Mesodermal cell (in vitro differentiated cells): Measurements from ENCODE around the gene TBL2. TPM values are rescaled to one million over a fixed set of nuclear protein-coding genes. Genes with fewer than 3 reads are reported as not detected.
"Not testable (repeated sequence)": the region's sequence is repeated elsewhere in the genome, so short reads cannot be mapped to it uniquely, and the experiment has no call there.

ENCODE experiments used
- H3K27ac ChIP-seq: 2 replicates; pipeline ENCODE4 v1.7.0; 2013; ENCODE audit warnings: mild to moderate bottlenecking, low read depth, low read length, moderate library complexity; ENCODE audit not compliant: severe bottlenecking
- H3K36me3 ChIP-seq: 2 replicates; pipeline ENCODE4 v1.7.1; 2013; ENCODE audit warnings: mild to moderate bottlenecking, low read length, moderate library complexity; ENCODE audit not compliant: control insufficient read depth, insufficient read depth
- H3K4me1 ChIP-seq: one replicate; pipeline ENCODE4 v1.7.1; 2013; ENCODE audit warnings: mild to moderate bottlenecking, low read length; ENCODE audit not compliant: insufficient read depth, control insufficient read depth, poor library complexity, severe bottlenecking
- H3K4me3 ChIP-seq: 2 replicates; pipeline ENCODE4 v1.7.0; 2013; ENCODE audit warnings: low read length, control low read depth, mild to moderate bottlenecking; ENCODE audit not compliant: insufficient read depth, poor library complexity, severe bottlenecking; ENCODE audit errors: extremely low read depth
- H3K9me3 ChIP-seq: 2 replicates; pipeline ENCODE4 v1.7.1; 2013; ENCODE audit warnings: mild to moderate bottlenecking, low read length, moderate library complexity; ENCODE audit not compliant: control insufficient read depth
- WGBS, 2 experiments: methylation state at CpG; one replicate each; pipeline ENCODE4 v1.1.5; 2013; ENCODE audit warnings: missing lambda C conversion rate in 2 of 2; ENCODE audit not compliant: insufficient coverage in 2 of 2; 5-methylcytosine and 5-hydroxymethylcytosine counted together
- polyA plus RNA-seq, 2 experiments: library from polyadenylated mRNA; stranded (reverse); fragments of 50-300 nt; gene quantifications; one replicate each; pipeline ENCODE4 v1.2.3, GENCODE V29; 2013

Gene TBL2, protein sequence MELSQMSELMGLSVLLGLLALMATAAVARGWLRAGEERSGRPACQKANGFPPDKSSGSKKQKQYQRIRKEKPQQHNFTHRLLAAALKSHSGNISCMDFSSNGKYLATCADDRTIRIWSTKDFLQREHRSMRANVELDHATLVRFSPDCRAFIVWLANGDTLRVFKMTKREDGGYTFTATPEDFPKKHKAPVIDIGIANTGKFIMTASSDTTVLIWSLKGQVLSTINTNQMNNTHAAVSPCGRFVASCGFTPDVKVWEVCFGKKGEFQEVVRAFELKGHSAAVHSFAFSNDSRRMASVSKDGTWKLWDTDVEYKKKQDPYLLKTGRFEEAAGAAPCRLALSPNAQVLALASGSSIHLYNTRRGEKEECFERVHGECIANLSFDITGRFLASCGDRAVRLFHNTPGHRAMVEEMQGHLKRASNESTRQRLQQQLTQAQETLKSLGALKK
- polyA plus RNA-seq (2013, experiment 1 of 2): 48.8 TPM
- 47.6 TPM for polyA plus RNA-seq (2013, experiment 2 of 2)

- Histone ChIP-seq H3K36me3 (peaks cover 32% of the 10 kb centered on the region), H3K27ac (peak within 1 kb of the TSS; percentile 86), H3K4me1 (peaks cover 22% of the 10 kb centered on the region), H3K4me3 (peak within 1 kb of the TSS; percentile 82), H3K9me3 (no peaks in the 10 kb centered on the region)
- 0 to 1% methylated on average over 42 of the region's 75 CpGs for WGBS, 2 experiments
Observed at GRCh38 chr7:73578342-73579128, at the start of gene TBL2. TSS of gene TBL2 (minus strand) at chr7:73578579. CDS start at chr7:73578549, 30 bp downstream.

GRCh38 chr7:73626814-73627213 is 48.4 kb upstream of the TBL2 start:
- 20 to 51% methylated on average over 1 to 3 of the region's 3 CpGs for WGBS, 2 experiments
- no peaks in the 10 kb centered on the region for H3K36me3 ChIP-seq
- H3K4me3 ChIP-seq: no peak overlapping the region
- H3K4me1 ChIP-seq: peaks cover 10% of the 10 kb centered on the region
- H3K27ac ChIP-seq: no peak overlapping the region
- no peaks in the 10 kb centered on the region for H3K9me3 ChIP-seq

- Histone ChIP-seq H3K27ac (no peak overlapping the region), H3K4me3 (no peak overlapping the region), H3K9me3 (no peaks in the 10 kb centered on the region), H3K4me1 (peaks cover 10% of the 10 kb centered on the region), H3K36me3 (no peaks in the 10 kb centered on the region)
- 92 to 98% methylated on average over 5 of the region's 11 CpGs for WGBS, 2 experiments
Observed at GRCh38 chr7:73625276-73625675, 46.9 kb upstream of the TBL2 start.

- H3K4me3 ChIP-seq: peak overlapping the region; percentile 43
- H3K36me3 ChIP-seq: no peaks in the 10 kb centered on the region
- no peaks in the 10 kb centered on the region for H3K9me3 ChIP-seq
- H3K27ac ChIP-seq: no peak overlapping the region
- peaks cover 10% of the 10 kb centered on the region for H3K4me1 ChIP-seq
- 48 to 63% methylated on average over 6 to 8 of the region's 9 CpGs for whole genome bisulfite sequencing, 2 experiments
Observed at GRCh38 chr7:73624669-73625001, 46.3 kb upstream of the TBL2 start.

GRCh38 chr7:73623798-73624668 is 45.7 kb upstream of the TBL2 start, which contains the start of gene MLXIPL:
TSS of gene MLXIPL (minus strand) at chr7:73624522. CDS start at chr7:73624492, 30 bp downstream.
- H3K4me3 ChIP-seq: peak within 1 kb of the TSS; percentile 43
- H3K9me3 ChIP-seq: no peaks in the 10 kb centered on the region
- WGBS, 2 experiments: 1 to 2% methylated on average over 45 to 67 of the region's 80 CpGs
- H3K27ac ChIP-seq: no peak within 1 kb of the TSS
- peaks cover 10% of the 10 kb centered on the region for H3K4me1 ChIP-seq
- H3K36me3 ChIP-seq: no peaks in the 10 kb centered on the region

DNA sequence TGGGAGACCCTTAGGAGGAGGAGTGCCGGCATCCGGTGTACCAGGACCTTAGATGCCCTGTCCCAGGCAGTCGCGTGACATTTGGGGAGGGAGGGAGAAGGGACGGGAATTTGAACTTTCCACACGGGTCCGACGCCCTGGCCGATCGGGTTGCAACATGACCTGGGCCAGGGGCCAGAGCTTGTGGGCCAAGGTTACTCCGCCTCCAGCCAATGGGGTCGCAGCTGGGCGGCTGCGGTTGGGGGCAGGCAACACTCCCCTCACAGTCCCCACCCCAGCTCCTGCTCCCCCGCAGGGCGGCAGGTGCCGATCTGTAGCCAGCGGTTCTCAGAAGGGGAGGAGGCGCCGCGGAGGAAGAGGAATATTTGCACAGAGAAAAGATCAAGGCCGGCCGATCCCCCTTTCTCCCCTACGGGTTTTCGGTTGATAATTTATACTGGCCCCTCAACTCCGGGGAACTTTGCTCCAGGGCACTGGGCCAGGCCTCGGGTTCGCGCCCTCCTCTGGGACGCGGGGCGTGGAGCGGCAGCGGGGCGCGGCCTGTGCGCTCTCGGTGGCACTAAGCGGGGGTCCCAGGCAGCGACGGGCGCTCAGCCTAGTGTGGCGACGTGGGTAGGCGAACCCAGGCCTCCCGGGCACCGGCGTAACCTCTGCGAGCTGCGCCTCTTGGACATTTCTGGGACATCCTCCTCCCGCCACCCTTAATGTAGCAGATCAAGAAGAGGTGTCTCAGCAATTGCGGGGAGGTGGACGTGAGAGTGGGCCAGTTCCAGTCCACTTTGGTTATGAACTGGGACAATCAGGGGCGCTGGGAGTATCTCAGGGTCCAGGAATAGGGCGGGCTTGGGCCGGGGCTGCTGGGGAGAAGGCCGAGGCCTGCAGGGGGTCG is 44.8 kb upstream of the TBL2 start:
- Histone ChIP-seq H3K27ac (no peak overlapping the region), H3K36me3 (no peaks in the 10 kb centered on the region), H3K4me3 (peak overlapping the region; percentile 8), H3K9me3 (no peaks in the 10 kb centered on the region), H3K4me1 (peaks cover 10% of the 10 kb centered on the region)
- WGBS, 2 experiments: 2 to 4% methylated on average over 40 to 45 of the region's 58 CpGs

GRCh38 chr7:73622527-73622908 is 44.1 kb upstream of the TBL2 start:
- no peaks in the 10 kb centered on the region for H3K9me3 ChIP-seq
- H3K4me1 ChIP-seq: peaks cover 10% of the 10 kb centered on the region
- WGBS, 2 experiments: no CpG with 5 or more reads among the region's 2 CpGs
- no peaks in the 10 kb centered on the region for H3K36me3 ChIP-seq
- no peak overlapping the region for H3K27ac ChIP-seq
- H3K4me3 ChIP-seq: no peak overlapping the region

DNA sequence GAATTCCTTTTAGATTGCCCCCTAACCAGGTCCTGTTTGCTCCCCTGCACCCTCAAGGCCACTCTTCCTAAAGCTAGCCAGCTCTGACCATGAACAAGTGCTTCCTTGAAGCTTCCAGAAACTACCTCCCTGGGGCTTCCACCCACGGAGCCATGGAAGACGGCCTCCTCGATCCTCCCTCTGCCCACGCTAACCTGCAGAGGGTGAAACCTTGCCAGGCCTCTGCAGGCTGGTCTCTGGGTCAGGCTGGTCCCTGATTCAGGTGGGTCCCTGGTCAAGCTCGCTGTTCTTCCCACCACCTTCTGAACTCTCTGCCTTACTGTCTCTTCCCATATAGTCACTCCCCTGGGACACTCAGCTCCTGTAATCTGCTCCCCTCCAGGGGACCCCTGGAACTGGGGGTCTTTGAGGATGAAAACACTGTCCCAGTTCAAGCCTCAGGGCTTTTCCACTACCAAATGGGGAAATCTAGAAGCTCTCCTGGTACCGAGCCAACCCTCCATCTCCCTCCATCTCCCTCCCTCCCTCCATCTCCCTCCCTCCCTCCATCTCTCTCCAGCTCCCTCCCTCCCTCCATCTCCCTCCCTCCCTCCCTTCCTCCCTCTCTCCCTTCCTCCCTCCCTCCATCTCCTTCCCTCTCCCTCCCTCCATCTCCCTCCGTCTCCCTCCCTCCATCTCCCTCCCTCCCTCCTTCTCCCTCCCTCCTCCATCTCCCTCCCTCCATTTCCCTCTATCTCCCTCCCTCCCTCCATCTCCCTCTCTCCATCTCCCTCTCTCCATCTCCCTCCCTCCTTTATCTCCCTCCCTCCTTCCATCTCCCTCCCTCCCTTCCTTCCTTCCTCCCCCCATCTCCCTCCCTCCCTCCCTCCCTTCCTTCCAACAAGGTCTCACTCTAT is 43.0 kb upstream of the TBL2 start:
- 67 to 72% methylated on average over 5 to 7 of the region's 7 CpGs for WGBS, 2 experiments
- Histone ChIP-seq H3K27ac (no peak overlapping the region), H3K9me3 (no peaks in the 10 kb centered on the region), H3K4me1 (peaks cover 10% of the 10 kb centered on the region), H3K36me3 (no peaks in the 10 kb centered on the region), H3K4me3 (no peak overlapping the region)

DNA sequence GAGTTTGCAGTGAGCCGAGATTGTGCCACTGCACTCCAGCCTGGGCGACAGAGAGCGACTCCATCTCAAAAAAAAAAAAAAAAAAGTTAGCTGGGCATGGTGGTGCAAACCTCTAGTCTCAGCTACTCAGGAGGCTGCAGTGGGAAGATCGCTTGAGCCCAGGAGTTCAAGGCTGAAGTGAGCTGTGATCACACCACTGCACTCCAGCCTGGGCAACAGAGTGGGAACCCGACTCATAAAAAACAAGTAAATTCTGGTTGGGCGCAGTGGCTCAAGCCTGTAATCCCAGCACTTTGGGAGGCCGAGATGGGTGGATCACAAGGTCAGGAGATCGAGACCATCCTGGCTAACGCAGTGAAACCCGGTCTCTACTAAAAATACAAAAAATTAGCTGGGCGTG is 41.0 kb upstream of the TBL2 start:
- peaks cover 10% of the 10 kb centered on the region for H3K4me1 ChIP-seq
- 82 to 100% methylated on average over 4 to 5 of the region's 11 CpGs for WGBS, 2 experiments
- not testable (repeated sequence) for H3K9me3 ChIP-seq

More for the DNA sequence above, 41.0 kb upstream of the TBL2 start:
- H3K4me3 ChIP-seq, H3K27ac ChIP-seq, H3K36me3 ChIP-seq: not testable (repeated sequence)
